HG02678 (cell line): ENCODE measurements around the gene PEX11G.

Experiments used
- ATAC-seq: cut with Tn5 transposase; IDR thresholded peaks from one replicate; pipeline ENCODE4 v1.9.1; 2021; ENCODE audit warnings: mild to moderate bottlenecking, moderate library complexity; ENCODE audit not compliant: unreplicated experiment

PEX11G gene

DNA sequence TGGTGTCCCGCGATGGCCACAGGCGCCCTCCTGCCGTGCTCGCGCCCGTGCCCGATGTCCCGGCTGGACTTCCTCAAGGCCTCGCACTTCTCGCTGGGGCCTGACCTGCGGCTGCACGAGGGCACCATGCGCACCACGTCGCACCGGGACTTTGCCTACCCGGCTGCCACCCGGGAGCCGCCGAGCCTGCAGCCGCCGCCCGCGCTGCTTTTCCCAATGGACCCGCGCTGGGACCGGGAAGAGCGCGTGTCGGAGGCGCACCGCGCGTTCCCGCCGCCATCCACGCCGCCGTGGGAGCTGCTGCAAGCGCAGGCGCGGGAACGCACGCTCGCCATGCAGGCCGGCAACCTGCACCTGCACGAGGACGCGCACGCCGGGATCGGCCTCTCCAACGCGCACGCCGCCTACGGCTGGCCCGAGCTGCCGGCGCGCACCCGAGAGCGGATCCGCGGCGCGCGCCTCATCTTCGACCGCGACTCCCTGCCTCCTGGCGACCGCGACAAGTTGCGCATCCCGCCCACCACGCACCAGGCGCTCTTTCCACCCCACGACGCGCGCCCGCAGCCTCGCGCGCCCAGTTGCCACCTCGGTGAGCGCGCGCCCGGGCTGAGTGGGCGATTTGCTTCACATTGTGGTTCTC is 12.1 kb upstream of the PEX11G start:
- no peak for ATAC-seq

DNA sequence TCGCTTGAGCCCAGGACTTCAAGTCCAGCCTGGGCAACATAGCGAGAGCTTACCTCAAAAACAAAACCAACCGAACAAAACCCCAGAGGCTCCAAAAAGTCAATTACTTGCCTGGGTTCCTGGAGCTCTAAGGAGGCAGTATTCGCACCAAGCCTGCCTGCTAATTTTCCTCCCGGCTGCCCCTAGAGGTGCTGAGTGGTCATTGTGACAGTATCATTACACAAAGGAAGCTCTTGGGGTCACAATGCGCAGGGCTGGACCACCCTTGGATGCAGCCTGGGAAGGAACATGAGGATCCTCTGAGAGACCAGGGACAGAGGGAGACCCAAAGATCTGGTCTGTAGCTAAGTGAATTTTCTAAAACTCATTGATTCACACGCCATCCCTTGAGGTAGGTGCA is 8.5 kb upstream of the PEX11G start:
- no peak for ATAC-seq

DNA sequence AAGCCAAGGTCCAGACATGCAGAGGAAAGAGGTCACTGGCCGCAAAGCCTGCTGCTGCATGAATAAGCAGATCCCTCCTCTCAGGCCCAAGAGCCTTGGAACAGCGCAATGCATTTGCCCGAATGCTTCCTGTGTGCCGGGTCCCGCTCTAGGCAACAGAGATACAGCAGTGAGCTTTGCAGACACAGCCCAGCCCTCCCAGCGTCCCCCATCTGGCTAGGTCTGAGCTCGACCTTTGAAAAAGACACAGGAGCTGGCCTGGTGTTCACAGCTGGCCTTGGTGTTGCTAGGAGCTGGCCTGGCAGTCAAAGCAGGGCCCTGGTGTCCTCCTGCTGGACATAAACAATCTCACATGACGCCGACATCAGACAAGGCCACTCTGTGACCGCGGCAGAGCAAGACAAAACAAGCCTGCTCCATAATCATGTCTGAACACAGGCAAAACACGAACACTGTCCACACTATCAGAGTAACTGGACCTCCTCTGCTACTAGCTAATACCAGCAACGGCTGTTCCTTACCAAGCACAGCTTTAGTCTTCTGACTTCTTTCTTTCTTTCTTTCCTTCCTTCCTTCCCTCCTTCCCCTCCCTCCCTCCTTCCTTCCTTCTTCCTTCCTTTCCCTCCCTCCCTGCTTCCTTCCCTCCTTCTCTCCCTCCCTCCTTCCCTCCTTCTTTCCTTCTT is 5.7 kb upstream of the PEX11G start:
- ATAC-seq: no peak

DNA sequence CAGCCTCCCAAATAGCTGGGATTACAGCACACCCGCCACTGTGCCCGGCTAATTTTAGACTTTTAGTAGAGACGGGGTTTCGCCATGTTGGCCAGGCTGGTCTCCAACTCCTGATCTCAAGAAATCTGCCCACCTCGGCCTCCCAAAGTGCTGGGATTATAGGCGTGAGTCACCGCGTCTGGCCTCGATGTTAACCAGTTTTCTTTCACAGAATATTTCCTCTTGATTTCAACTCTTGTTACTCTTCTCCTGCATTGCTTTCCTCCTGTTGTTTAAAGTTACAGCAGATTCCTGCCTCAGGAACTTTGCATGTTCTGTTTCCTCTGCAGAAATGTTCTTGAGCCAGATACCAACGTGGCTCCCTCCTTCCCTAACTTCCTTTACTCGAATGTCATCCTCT is 3.7 kb upstream of the PEX11G start:
- ATAC-seq: no peak

GRCh38 chr19:7492142-7492541 is 3.3 kb upstream of the PEX11G start:
- ATAC-seq: no peak

DNA sequence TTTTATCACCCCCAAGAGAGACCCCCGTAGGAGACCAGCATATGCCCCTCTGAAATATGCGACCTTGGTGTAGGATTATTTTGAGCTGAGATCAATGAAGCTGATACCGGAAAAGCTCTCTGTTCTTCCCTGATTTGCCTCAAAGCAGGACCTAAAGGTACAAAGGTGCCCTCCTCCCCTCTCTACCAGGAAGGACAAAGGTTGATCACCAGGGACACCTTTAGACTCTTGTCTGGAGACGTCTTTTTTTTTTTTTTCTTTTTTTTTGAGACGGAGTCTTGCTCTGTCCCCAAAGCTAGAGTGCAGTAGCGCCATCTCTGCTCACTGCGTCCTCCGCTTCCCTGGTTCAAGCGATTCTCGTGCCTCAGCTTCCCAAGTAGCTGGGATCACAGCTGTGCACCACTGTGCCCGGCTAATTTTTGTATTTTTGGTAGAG is 792 bp upstream of the PEX11G start:
- ATAC-seq: no peak

DNA sequence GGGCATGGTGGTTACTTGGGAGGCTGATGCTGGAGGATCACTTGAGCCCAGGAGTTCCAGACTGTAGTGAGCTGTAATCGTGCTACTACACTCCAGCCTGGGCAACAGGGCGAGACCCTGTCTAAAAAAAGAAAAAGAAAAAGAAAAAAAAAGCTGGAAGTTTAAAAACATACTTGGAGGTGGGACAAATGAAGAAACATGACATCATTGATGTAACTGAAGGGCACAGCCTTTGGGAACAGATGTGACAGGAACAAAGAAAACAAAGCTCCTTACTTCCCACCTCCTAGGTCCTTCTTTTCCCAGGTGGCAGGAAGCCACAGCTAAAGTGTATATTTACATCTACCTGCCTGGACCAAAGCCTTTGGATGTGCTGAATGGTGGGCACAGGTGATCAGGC is 1.9 kb downstream of the PEX11G start:
- no peak for ATAC-seq

DNA sequence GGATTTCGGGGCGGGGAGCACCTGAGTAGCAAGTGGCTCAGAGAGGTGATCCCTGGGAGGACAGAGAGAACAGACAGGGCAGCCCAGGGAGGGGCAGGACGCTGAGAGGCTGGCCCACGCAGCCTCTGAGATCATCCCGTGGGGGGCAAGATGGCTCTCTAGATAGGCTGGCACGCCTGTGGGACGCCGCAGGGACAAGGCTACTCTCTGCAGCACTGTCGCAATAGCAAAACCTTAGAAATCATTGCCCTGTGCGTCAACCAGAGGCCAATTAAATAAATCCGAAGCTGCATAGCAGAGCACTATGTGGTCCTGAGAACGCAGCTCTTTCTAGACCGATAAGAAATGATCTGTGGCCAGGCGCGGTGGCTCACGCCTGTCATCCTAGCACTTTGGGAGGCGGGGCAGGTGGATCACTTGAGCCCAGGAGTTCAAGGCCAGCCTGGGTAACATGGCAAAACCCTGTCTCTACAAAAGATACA is 5.1 kb downstream of the PEX11G start:
- ATAC-seq: no peak

DNA sequence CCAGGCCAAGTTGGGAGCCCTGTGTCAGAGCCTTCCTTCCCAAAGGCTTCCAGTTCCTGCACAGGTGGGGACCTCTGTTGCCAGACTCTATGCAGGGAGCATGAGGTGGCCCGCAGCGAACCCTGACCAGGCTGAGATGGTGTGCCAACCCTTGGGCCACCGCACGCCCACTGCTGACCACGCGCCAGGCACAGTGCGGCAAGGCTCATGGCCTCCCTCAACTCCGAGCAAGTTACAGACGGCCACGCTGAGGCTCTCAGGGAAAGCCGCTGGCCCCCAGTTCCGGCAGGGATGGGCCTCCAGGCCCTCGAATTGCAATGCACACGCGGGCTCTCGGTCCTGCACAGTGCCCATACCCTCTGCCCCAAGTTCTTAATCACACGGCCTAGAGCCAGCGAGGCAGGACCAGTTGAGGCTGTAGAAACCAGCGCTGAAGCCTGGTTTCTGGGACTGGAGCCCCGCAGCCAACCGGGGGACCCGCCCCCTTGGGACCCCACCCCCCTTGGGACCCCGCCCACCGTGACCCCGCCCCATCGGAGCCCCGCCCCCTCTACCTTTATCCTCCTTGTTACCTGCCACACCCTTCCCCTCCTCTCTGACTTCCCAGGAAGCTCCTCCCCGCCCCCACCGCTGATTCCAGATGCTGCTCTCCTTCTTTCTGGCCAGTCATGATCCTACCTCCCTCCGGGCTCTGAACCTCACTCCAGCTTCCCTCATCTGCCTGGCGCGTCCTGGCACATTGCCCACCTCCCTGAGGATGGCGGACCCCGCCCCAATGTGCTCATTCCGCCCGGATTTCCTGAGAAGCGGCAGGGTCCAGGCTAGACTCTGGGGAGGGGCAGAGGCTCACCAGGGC is 6.0 kb downstream of the PEX11G start:
- ATAC-seq: no peak

DNA sequence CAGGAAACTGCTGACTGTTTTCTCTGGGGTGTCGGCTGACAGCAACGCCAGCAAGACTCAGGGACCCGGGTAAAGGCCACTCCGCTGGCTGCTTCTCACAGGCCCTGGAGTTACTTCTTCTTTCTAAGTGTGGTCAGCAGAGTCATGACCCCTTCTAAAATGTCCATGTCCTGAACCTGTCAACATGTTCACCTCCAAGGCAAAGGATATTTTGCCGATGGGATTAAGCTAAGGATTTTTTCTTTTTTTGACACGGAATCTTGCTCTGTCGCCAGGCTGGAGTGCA is 7.9 kb downstream of the PEX11G start:
- ATAC-seq: no peak

GRCh38 chr19:7480222-7480969 is 8.4 kb downstream of the PEX11G start:
- ATAC-seq: no peak

DNA sequence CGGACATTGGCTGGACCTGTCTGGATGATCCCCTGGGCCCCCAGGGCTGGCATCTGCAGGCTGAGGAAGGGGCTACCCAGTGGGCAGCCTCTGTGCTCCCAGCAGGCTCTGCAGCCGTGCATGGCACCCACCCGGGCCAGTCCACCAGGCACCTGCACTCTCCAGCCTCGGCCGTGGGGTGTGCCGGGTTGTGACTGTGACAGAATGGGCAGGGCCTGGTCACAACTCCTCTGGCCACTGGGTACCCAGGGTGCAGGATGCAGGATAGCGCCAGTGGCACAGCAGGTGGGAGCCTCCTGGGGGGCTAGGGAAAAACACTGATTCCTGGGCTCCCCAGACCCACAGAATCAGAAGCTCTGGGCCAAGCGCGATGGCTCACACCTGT is 10.0 kb downstream of the PEX11G start:
- no peak for ATAC-seq

- no peak for ATAC-seq
These were observed 10.5 kb downstream of the PEX11G start for GRCh38 chr19:7478173-7478842.

DNA sequence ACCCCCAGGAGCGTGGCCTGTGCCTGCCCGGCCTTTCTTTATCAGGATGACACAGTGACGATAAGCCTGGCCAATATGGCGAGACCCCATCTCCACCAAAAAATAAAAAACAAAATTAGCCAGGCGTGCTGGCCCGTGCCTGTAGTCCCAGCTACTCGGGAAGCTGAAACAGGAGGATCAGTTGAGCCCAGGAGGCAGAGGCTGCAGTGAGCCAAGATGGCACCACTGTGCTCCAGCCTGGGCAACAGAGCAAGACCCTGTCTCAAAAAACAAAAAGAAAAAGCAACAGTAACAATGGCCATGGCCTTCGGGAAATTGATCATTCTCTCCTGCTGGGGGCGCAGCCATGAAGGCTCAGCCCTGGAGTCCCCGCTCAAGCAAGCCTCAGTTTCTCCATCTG is 11.1 kb downstream of the PEX11G start:
- no peak for ATAC-seq

DNA sequence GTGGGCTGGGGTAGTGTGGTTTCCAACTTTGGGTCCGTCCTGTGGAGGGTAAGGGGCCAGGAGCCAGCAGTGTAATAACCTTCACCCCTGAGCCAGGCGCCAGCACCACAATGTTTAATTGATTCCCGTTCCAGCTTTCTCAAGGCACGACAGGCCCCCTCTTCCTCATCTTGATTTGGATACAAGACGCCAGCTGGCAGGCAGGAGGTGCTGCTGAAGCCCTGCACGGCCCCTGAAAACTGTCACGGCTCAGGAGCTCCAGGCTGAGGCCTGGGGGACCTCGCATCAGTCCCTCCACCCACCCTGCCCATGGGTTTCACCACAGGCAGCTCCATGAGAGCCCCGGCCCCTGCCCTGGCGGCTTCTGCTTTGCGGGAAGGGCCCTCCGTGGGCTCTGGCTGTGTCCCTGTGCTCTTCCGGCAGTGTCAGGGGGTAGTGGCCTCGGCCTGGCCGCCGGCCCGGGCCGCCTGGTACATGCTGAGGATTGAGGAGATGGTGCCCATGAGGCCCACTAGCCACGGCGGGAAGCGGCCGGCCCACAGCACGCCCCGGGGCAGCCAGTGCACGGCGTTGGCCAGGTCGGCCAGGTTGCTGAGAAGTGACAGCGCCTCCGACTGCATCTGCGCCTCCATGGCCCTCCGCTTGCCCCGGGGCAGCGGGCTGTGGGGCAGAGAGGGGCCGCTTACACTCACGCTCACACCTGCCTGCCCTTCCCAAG is 11.9 kb downstream of the PEX11G start:
- no peak for ATAC-seq

GRCh38 chr19:7476241-7476640 is 12.6 kb downstream of the PEX11G start:
- no peak for ATAC-seq

DNA sequence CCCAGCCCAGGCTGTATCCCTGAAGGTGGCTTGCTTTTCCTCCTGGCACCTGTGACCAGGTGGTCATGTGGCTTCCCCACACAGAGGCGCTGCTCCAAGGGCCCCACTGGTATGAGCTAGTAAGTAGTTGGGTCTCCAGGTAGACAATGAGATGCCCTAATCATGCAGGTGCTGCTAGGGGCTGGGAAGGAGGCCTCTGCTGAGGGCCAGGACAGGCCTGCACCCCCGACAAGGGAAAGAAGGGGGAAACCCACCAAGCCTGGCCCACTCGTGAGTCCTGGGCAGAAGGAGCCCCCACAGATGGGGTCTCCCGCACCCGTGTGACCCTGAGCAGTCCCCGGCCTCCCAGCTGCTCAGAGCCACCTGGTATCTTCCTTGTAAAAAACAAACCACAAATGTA is 13.2 kb downstream of the PEX11G start:
- ATAC-seq: no peak

- no peak for ATAC-seq
These were observed 16.9 kb downstream of the PEX11G start for GRCh38 chr19:7471696-7472615.
